PFSK-1 (cell line): Measurements from ENCODE around the gene FAM83D.

ENCODE experiments used
- SIN3A ChIP-seq: IDR thresholded peaks from 2 replicates; pipeline ENCODE4 v1.6.1; 2012; ENCODE audit warnings: mild to moderate bottlenecking, low read length, moderate library complexity, borderline replicate concordance; ENCODE audit not compliant: insufficient read depth
- TAF1 ChIP-seq: IDR thresholded peaks from 2 replicates; pipeline ENCODE4 v1.6.1; 2012; ENCODE audit warnings: low read length, control low read depth, borderline replicate concordance; ENCODE audit not compliant: insufficient read depth

DNA sequence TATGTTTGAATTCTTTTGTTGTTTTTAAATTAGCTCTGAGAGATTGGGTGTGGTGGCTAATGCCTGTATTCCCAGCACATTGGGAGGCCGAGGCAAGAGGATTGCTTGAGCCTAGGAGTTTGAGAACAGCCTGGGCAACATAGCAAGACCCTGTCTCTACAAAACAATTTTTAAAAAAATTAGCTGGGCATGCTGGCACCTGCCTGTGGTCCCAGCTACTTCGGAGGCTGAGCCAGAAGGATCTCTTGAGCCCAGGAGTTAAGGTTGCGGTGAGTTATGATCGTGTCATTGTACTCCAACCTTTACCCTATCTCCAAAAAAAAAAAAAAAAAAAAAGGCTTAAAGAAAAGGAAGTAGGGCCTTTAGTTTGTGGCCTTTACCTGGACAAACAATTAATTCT lies 58.8 kb downstream of the FAM83D start:
- TF ChIP-seq SIN3A (no peak), TAF1 (no peak)
